ENCODE measurements around the gene SFMBT2. TPM values are rescaled to one million over a fixed set of nuclear protein-coding genes. Genes with fewer than 3 reads are reported as not detected.
A peak's percentile ranks its signal among the peaks of the same experiment; 100 is the strongest.

SFMBT2 gene
- total and polyA plus RNA-seq, 2 experiments from 2014 or later, result 4.3 to 5.9 TPM

DNA sequence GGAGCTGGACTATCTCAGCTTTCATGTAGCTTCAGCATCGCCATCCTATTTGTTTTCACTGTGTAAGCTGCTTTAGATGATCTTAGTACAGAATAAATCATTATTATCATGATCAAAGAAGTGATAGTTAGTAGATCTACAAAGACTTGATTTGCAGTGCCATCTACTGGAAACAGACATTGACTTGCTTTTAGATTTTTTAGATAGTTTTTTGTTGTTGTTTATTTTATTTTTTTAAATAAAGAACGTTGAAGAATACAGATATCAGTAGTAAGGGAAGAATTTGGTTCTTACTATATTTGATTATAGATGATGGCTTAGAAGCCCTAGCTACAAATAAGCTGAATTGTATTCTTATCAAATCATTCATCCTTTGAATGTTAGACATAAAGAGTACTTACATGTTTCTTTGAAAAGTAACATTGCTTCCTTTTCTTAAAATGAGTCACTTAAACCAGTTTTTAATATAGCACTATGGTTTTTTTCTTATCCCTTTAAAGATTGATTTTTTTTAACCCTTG is 6.3 kb upstream of the SFMBT2 start:
- no peaks in the 10 kb centered on the region for H3K9me3 ChIP-seq (ENCODE audit: low read depth)
- no peak overlapping the region for H3K4me3 ChIP-seq
- no peaks in the 10 kb centered on the region for H3K36me3 ChIP-seq
- peak; percentile 41 for TF ChIP-seq CTCF (IDR thresholded peaks at IDR 0.05; ENCODE audit: low read depth, low read length)
- no peaks in the 10 kb centered on the region for H3K4me1 ChIP-seq (ENCODE audit: low read depth)
- peaks cover 43% of the 10 kb centered on the region for H3K27me3 ChIP-seq
- DNase-seq (ENCODE audit: low read depth in 1 of 2, low spot score in 1 of 2), result peak in 1 of 2 donors; percentile 59
- no peak overlapping the region for H3K27ac ChIP-seq

- H3K27me3 ChIP-seq, result peaks cover 55% of the 10 kb centered on the region
- no peaks in the 10 kb centered on the region for H3K9me3 ChIP-seq (ENCODE audit: low read depth)
- H3K4me3 ChIP-seq, result no peak overlapping the region
- no peaks in the 10 kb centered on the region for H3K36me3 ChIP-seq
- H3K27ac ChIP-seq, result no peak overlapping the region
- no peaks in the 10 kb centered on the region for H3K4me1 ChIP-seq (ENCODE audit: low read depth)
- no peak for TF ChIP-seq CTCF (IDR thresholded peaks at IDR 0.05; ENCODE audit: low read depth, low read length)
- DNase-seq (ENCODE audit: low read depth in 1 of 2, low spot score in 1 of 2), result no peak
Measured at GRCh38 chr10:7414766-7415165, 3.9 kb upstream of the SFMBT2 start.

- Histone ChIP-seq H3K4me1 (ENCODE audit: low read depth) (peaks cover 3% of the 10 kb centered on the region), H3K9me3 (ENCODE audit: low read depth) (no peaks in the 10 kb centered on the region), H3K27me3 (peaks cover 72% of the 10 kb centered on the region), H3K27ac (no peak overlapping the region), H3K36me3 (no peaks in the 10 kb centered on the region), H3K4me3 (peak overlapping the region; percentile 35)
- no peak for TF ChIP-seq CTCF (IDR thresholded peaks at IDR 0.05; ENCODE audit: low read depth, low read length)
- peak in 1 of 2 donors; percentile 21 for DNase-seq (ENCODE audit: low read depth in 1 of 2, low spot score in 1 of 2)
Measured at GRCh38 chr10:7412928-7413282, 2.1 kb upstream of the SFMBT2 start.

GRCh38 chr10:7412237-7412927 is 1.5 kb upstream of the SFMBT2 start:
- H3K27ac ChIP-seq, result no peak overlapping the region
- H3K27me3 ChIP-seq, result peaks cover 77% of the 10 kb centered on the region
- peaks cover 8% of the 10 kb centered on the region for H3K4me1 ChIP-seq (ENCODE audit: low read depth)
- peak overlapping the region; percentile 35 for H3K4me3 ChIP-seq
- H3K36me3 ChIP-seq, result no peaks in the 10 kb centered on the region
- TF ChIP-seq CTCF (IDR thresholded peaks at IDR 0.05; ENCODE audit: low read depth, low read length), result no peak
- no peaks in the 10 kb centered on the region for H3K9me3 ChIP-seq (ENCODE audit: low read depth)
- peak in 1 of 2 donors; percentile 71 for DNase-seq (ENCODE audit: low read depth in 1 of 2, low spot score in 1 of 2)

- peak overlapping the region; percentile 95 for H3K4me3 ChIP-seq
- peaks cover 13% of the 10 kb centered on the region for H3K4me1 ChIP-seq (ENCODE audit: low read depth)
- no peak for TF ChIP-seq CTCF (IDR thresholded peaks at IDR 0.05; ENCODE audit: low read depth, low read length)
- H3K9me3 ChIP-seq (ENCODE audit: low read depth), result no peaks in the 10 kb centered on the region
- H3K27me3 ChIP-seq, result peaks cover 79% of the 10 kb centered on the region
- no peak for DNase-seq (ENCODE audit: low read depth in 1 of 2, low spot score in 1 of 2)
- H3K27ac ChIP-seq, result no peak overlapping the region
- H3K36me3 ChIP-seq, result no peaks in the 10 kb centered on the region
Measured at GRCh38 chr10:7411671-7412128, 866 bp upstream of the SFMBT2 start.
